Measurements from ENCODE around the gene TNN.

TNN gene

DNA sequence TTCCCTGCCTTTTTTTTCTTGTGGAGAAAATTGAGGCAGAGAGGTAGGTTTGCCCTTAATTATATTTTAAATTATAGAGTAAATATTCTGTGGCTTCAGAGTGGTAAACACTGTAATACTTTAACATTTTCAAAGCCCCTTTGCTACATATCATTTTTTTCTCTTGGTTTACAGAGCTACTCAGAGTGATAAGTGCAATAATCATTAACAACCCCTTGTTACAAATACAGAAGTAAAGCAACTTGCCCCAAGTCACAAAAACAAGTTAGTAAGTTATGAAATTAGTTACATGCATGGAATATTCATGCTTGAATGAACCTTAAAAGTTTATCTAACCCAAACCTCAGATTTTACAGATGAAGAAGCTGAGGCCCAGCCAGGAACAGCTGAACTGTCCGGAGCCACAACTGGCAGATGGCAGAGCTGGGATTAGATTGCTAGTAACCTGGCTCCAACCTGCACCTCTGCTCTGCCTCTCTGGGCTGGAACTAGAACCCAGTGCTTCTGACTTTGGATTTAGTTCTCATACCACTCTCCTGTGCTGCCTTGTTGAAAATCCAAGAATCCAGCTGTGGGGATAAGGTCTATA lies 48.7 kb downstream of the TNN start:
- DNase-seq: no peak

DNA sequence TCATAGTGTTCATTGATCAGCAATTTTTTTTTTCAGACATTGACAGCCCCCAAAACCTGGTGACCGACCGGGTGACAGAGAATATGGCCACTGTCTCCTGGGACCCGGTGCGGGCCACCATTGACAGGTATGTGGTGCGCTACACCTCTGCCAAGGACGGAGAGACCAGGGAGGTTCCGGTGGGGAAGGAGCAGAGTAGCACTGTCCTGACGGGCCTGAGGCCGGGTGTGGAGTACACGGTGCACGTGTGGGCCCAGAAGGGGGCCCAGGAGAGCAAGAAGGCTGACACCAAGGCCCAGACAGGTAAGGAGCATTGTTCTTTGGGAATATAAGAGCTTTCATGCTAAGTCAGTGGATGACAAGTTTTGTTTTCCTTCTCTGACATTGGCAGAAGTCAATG lies 49.3 kb downstream of the TNN start:
- DNase-seq: no peak

DNA sequence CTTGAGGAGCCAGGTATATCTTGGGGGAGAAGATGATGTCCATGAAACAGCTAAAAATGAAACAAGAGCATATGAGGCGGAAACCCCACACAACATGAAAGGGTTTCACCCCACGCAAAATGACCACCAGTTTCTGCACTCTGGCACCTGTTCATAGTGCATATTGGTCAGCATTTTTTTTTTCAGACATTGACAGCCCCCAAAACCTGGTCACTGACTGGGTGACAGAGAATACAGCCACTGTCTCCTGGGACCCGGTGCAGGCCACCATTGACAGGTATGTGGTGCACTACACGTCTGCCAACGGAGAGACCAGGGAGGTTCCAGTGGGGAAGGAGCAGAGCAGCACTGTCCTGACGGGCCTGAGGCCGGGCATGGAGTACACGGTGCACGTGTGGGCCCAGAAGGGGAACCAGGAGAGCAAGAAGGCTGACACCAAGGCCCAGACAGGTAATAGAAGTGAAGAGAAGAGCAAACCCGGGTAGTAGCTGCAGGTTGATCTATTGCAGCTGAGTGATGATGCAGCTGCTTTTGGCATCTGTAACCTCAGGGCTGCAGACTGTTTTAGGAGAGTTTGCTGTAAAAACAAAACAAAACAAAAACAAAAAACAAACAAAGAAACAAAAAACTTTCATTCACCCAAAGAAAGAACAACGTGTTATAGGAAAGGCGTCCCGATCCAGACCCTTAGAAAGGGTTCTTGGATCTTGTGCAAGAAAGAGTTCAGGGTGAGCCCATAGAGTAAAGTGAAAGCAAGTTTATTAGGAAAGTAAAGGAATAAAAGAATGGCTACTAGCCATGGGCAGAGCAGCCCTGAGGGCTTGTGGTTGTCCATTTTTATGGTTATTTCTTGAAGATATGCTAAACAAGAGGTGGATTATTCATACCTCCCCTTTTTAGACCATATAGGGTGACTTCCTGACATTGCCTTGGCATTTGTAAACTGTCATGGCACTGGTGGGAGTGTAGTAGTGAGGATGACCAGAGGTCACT lies 51.0 kb downstream of the TNN start:
- DNase-seq: no peak

DNA sequence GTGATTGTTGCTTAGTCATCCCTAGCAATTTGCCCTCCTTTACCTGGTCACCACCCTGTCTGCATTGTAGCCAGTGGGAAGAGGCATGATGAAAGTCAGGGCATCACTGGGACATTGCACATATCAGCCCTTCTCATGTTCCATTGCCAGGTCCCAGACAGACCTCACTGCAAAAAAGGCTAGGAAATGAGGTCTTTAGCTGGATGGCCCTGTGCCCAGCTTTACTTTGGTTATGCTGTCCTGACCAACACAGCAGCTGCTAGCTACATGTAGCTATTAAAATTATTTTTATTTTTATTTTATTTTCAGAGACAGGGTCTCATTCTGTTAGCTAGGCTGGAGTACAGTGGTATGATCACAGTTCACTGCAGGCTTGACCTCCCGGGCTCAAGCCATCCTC lies 52.9 kb downstream of the TNN start:
- no peak for DNase-seq

GRCh38 chr1:175124861-175125260 lies 57.2 kb downstream of the TNN start:
- DNase-seq: no peak

DNA sequence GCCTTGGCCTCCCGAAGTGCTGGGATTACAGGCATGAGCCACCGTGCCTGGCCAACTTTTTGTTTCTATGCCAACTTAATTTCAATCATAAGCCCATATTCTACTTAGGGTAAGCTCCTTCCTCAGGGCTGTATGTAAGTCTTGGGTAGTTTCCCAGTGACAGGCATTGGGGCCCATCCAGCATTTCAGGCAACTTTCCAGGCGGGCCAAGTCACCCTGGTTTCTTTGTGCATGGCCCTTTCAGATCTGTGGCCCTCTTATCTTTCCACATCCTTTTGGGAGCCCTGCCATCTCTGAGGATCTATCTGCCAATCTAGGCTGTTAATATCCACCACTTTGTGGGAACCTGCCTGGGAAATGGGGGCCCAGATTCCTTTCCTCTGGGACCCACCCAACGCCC lies 58.7 kb downstream of the TNN start:
- no peak for DNase-seq

GRCh38 chr1:175127565-175127964 lies 59.9 kb downstream of the TNN start:
- no peak for DNase-seq

- no peak for DNase-seq
These were observed 60.9 kb downstream of the TNN start for GRCh38 chr1:175128523-175128922.

DNA sequence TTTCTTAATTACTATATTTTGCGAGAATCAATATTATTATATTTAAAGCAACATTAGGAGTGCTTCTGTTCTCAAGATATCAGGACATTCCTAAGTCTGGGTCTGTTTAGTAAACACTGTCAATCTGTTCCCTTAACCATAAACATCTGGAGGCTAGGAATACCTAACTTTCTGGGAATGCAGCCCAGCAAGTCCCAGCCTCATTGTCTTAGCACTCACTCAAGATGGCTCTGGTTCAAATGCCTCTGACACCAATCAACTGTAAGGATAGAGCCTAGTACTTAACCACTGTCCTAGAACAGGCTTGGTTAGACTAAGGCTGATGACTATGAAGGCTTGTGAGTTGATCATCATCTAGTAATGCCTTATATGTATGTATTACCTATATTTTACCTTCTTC lies 61.5 kb downstream of the TNN start:
- DNase-seq: peak; percentile 44

DNA sequence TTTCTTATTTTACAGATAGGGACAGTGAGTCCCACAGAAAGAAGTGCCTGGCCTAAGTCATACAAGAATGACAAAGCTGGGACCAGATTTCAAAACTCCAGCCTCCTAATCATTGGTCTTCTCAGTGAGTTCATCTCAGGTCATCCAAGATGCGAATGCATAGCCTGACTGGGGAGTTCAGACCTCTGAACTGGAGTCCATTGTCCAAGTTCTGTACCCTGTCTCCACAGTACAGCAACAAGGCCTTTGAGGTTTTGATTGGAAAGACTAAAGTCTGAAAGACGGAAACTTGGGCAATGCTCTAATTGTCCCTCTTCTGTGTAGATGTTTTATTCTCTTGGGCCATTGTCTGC lies 62.0 kb downstream of the TNN start:
- no peak for DNase-seq

GRCh38 chr1:175129997-175130648 lies 62.5 kb downstream of the TNN start:
- no peak for DNase-seq

DNA sequence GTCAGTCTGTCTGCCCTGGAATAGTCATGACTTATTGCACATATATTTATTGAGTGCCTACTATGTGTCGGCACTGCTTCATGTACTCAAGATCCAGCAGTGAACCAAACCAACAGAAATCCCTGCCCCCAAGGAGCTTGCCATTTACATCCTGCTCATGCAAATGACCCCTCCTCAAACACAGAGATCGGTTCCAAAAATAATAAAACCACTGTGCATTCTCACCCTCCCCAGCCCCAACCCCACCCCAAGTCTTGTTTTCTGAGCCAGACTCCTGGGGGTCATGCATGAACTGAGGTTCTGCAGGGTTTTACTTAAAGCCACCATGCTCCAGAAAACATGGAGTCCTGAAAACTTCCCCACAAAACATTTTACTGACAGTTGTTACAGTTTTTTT lies 63.0 kb downstream of the TNN start:
- DNase-seq: no peak

DNA sequence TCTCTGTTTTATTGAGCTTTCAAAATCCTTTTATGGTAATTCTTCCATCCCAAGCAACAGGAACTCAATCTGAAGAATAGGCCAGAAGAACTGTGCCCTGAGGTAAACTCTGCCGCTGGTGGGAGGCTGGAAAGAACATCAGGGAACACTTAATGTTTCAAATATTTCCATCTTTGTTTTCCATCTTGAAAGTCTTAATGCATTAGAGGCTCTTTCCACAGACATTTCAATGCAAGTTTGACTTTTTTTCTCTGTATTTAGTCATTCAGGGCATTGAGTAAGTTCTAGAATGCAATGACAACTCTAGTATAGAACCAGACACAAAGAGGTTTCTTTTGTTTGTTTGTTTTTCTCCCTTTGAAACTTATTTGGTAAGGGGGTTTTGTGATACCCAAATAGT lies 63.5 kb downstream of the TNN start:
- DNase-seq: no peak

- no peak for DNase-seq
These were observed 64.8 kb downstream of the TNN start for GRCh38 chr1:175132436-175132835.

GRCh38 chr1:175133673-175134435 lies 66.2 kb downstream of the TNN start:
- no peak for DNase-seq

DNA sequence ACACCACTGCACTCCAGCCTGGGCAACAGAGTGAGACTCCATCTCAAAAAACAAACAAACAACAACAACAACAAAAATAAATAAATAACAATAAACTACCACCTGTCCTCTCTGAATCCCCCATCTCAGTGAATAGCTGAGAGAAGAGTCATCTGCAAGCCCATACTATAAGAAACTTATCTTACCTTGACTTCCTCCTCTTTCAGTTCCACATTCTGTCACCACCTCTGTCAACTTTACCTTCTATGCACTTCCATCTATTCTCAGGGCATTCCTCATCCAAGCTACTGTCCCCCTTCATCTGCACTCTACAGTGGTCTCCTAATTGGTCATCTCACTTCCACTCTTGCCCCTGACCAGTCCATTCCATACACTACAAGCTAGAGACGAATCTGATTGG lies 66.9 kb downstream of the TNN start:
- no peak for DNase-seq

DNA sequence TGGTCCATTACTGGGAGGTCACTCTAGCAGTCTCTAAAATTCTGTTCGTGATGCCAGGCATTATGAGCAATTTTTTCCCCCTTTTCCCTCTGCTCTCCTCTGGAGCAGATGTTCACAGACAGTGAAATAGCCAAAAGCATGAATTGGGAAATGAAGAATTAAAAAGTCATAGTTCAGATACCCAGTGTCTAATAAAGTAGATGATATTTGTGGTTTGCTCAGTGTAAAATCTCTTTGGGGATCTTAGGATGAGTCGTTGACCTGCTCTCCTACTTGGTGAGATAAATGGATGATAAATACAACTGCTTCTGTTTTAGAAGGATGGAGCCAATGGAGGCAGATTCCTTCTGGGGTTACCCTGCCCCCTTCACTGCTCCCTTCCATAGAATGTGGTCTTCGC lies 68.6 kb downstream of the TNN start:
- DNase-seq: no peak

GRCh38 chr1:175137369-175137768 lies 69.7 kb downstream of the TNN start:
- DNase-seq: no peak

DNA sequence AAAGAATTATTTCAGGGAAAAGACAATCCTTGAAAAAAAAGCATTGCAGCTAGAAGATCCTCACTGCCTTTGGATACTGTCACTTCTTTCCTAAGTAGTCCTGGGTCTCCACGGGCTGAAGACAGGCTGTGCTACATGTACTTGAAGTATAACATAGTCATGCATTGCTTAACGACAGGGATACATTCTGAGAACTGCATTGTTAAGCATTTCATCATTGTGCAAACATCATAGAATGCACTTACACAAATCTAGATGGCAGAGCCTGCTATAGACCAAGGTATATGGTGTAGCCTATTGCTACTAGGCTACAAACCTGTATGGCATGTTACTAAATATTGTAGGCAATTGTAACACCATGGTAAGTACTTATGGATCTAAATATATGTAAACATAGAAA lies 70.9 kb downstream of the TNN start:
- DNase-seq: no peak

DNA sequence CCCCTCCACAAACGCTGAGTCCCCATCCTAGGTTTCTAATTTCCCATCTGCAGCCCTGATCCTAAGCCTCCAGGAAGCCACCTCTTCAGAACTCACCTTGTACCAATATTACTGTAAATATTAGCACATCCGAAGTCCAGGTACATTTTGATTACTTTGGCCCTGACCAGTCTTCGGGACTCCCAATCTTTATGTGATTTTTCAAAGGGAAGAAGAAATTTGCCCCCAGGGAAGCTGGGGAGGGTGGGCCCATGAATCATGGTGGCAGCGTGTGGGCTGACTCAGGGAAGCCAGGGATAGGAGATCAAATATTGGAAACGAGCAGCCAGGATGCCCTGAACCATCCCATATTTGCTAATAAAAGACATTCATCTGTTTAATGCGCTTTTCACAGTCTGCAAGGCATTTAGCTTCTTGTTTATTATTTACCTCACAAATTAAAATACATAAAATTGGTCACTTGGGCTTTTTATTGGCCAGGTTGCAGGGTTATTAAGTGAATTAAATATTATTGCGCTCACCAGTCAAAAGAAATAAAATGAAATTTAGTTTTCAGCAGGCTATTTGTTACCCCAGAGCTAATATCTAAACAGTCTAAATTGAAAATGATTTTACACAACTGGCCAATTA lies 78.4 kb downstream of the TNN start:
- DNase-seq: no peak

DNA sequence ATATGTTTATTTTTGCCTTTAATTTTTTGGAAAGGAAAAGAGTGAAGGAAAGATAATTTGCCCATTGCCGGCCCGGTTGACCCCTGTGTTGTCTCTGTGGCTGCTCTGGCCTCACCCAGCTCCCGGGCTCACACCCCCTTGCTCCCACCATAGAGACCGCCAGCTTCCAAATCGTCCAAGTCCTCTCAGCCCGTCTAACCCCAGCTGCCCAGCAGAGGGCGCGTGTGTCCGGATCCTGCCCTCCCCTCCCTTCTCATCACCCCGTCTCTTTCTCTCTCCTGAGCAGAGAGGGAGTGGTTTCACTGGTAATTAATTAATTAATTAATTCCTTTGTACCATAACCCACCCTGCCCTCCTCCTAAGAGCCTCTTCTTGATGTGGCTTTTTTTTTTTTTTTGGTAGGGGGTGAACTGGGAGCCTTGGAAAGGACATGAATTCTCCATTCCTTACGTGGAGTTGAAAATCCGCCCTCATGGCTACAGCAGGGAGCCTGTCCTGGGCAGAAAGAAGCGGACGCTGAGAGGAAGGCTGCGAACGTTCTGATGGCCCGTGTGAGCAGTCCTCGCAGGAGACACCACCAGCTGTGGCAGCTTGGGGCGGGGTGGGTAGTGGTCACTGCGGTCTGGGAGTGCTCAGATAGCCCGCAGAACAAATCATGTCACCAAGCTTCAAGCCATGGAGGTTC lies 79.0 kb downstream of the TNN start:
- DNase-seq: peak; percentile 71

GRCh38 chr1:175147569-175147968 lies 79.9 kb downstream of the TNN start:
- DNase-seq: no peak
